Activated T-cell treated with anti-CD3 and anti-CD28 coated beads, Interleukin-2, amount 50 U/mL, for 1 hour (primary cell): ENCODE data around the gene ALPI.
A peak's percentile ranks its signal among the peaks of the same experiment; 100 is the strongest.
"Not testable (repeated sequence)": the region's sequence is repeated elsewhere in the genome, so short reads cannot be mapped to it uniquely, and the experiment has no call there.

Experiments
- DNase-seq: peaks from one replicate; pipeline ENCODE4 v3.0.0-alpha.2; 2020

Gene ALPI

GRCh38 chr2:232455426-232456255, at the start of gene ALPI:
Gene ALPI, plus strand, starts transcription at chr2:232456153. Its CDS starts 47 bp downstream, at chr2:232456200.
- no peak for DNase-seq

GRCh38 chr2:232406556-232407310, 49.2 kb upstream of the ALPI start, which contains the start of gene ALPG:
Gene ALPG, plus strand, starts transcription at chr2:232406844. Its CDS starts 51 bp downstream, at chr2:232406895.
- no peak for DNase-seq

GRCh38 chr2:232407428-232408150, 48.4 kb upstream of the ALPI start:
- not testable (repeated sequence) for DNase-seq

- not testable (repeated sequence) for DNase-seq
Observed at GRCh38 chr2:232408269-232408668, 47.7 kb upstream of the ALPI start.

- DNase-seq, result not testable (repeated sequence)
Observed at GRCh38 chr2:232409617-232410016, 46.3 kb upstream of the ALPI start.

- DNase-seq, result no peak
Observed at GRCh38 chr2:232410238-232410900, 45.6 kb upstream of the ALPI start.

GRCh38 chr2:232411901-232412629, 43.9 kb upstream of the ALPI start:
- DNase-seq, result no peak

- no peak for DNase-seq
Observed at GRCh38 chr2:232412986-232413385, 43.0 kb upstream of the ALPI start.

GRCh38 chr2:232415138-232415690, 40.7 kb upstream of the ALPI start:
- no peak for DNase-seq

GRCh38 chr2:232415736-232416520, 40.0 kb upstream of the ALPI start:
- no peak for DNase-seq

GRCh38 chr2:232416521-232417470, 39.2 kb upstream of the ALPI start:
- no peak for DNase-seq

GRCh38 chr2:232417489-232417888, 38.5 kb upstream of the ALPI start:
- DNase-seq, result no peak

GRCh38 chr2:232418056-232418455, 37.9 kb upstream of the ALPI start:
- no peak for DNase-seq

GRCh38 chr2:232418466-232419244, 37.3 kb upstream of the ALPI start:
- DNase-seq, result no peak

- DNase-seq, result no peak
Observed at GRCh38 chr2:232419245-232420072, 36.5 kb upstream of the ALPI start.

GRCh38 chr2:232420073-232420454, 35.9 kb upstream of the ALPI start:
- no peak for DNase-seq

GRCh38 chr2:232420463-232421188, 35.3 kb upstream of the ALPI start:
- DNase-seq, result peak; percentile 32
